K562 (cell line): ENCODE results near the gene ARNT2. TPM values are rescaled to one million over a fixed set of nuclear protein-coding genes. Genes with fewer than 3 reads are reported as not detected.

ENCODE experiments used
- ATAC-seq: fragments of 200-7000 bp; cut with Tn5 transposase; 3 replicates; pipeline ENCODE4 v1.9.1; 2020; ENCODE audit warnings: moderate library complexity
- BruUV-seq: library from RNA; stranded (reverse); fragments of 400-500 nt; replicated peaks from 2 replicates; lab custom pipeline; 2021; lab: Mats Ljungman, UMichigan
- CTCF ChIA-PET: fragments of 300-600 bp; formaldehyde crosslinking; extraction: SDS; loops from one replicate; lab custom pipeline; 2021; ENCODE audit warnings: low intra/inter-chr PET ratio; lab: Yijun Ruan, JAX
- POLR2A ChIA-PET: fragments of 300-600, 350-650 bp; sonication (Branson Sonifier 250); formaldehyde crosslinking; extraction: SDS; loops from one replicate; lab custom pipeline; 2021; ENCODE audit warnings: antibody characterized with exemption, inconsistent platforms; lab: Yijun Ruan, JAX
- DNase-seq, 4 experiments: peaks; one replicate each; pipeline versions ENCODE4 v3.0.0 to v3.0.0-alpha.2; 2011 to 2018; ENCODE audit warnings: low spot score in 3 of 4, mixed read lengths in 3 of 4; ENCODE audit errors: extremely low read depth in 1 of 4
- FAIRE-seq: peaks from 2 replicates; lab custom pipeline; 2011; peaks lifted over from hg19 to GRCh38; lab: Jason Lieb, UNC
- H2AFZ ChIP-seq: 2 replicates; pipeline ENCODE4 v1.6.0; 2011; ENCODE audit warnings: low read depth, low read length, control low read depth, inconsistent platforms
- H3K27ac ChIP-seq: fragments of 200-600 bp; 3 replicates; pipeline ENCODE4 v1.8.0; 2011; ENCODE audit warnings: low read depth, mild to moderate bottlenecking, control low read depth, inconsistent platforms, low read length, moderate library complexity, mixed read lengths; ENCODE audit errors: extremely low read depth
- H3K27me3 ChIP-seq, 2 experiments: fragments of 300-600 bp in 1 of 2; 2 replicates in 1 of 2; 3 replicates in 1 of 2; pipeline versions ENCODE4 v1.6.0 to v1.8.0; 2011; ENCODE audit warnings: inconsistent platforms in 2 of 2, low read length in 2 of 2, mild to moderate bottlenecking in 1 of 2, mixed read lengths in 1 of 2, moderate library complexity in 1 of 2; ENCODE audit not compliant: control insufficient read depth in 2 of 2, insufficient read depth in 2 of 2
- H3K36me3 ChIP-seq: fragments of 300-600 bp; 3 replicates; pipeline ENCODE4 v1.8.0; 2011; ENCODE audit warnings: mild to moderate bottlenecking, low read length, inconsistent platforms; ENCODE audit not compliant: control insufficient read depth, insufficient read depth
- H3K4me1 ChIP-seq, 2 experiments: fragments of 200-600 bp in 1 of 2; replicated peaks in 1 of 2; 2 replicates in 1 of 2; 3 replicates in 1 of 2; pipeline versions ENCODE4 v1.5.1 to v1.8.0; 2011; ENCODE audit warnings: inconsistent platforms in 2 of 2, low read length in 2 of 2, mild to moderate bottlenecking in 1 of 2, mixed read lengths in 1 of 2, moderate library complexity in 1 of 2; ENCODE audit not compliant: control insufficient read depth in 2 of 2, insufficient read depth in 2 of 2
- H3K4me2 ChIP-seq: 2 replicates; pipeline ENCODE4 v1.6.1; 2011; ENCODE audit warnings: low read length, control low read depth, inconsistent platforms, mixed read lengths; ENCODE audit not compliant: insufficient read depth
- H3K4me3 ChIP-seq: fragments of 200-600 bp; sonication (generic), shearing (Covaris generic); 2 replicates; pipeline ENCODE4 v1.5.1; 2016; ENCODE audit warnings: control low read depth, inconsistent platforms
- H3K79me2 ChIP-seq: fragments of 200-600 bp; 3 replicates; pipeline ENCODE4 v1.8.0; 2011; ENCODE audit warnings: low read length, inconsistent platforms; ENCODE audit not compliant: control insufficient read depth, insufficient read depth
- H3K9ac ChIP-seq, 2 experiments: 2 replicates each; pipeline versions ENCODE4 v1.6.0 to v1.6.1; 2011; ENCODE audit warnings: low read depth in 2 of 2, low read length in 2 of 2, control low read depth in 1 of 2, inconsistent platforms in 1 of 2, mild to moderate bottlenecking in 1 of 2, mixed read lengths in 1 of 2; ENCODE audit not compliant: insufficient read depth in 1 of 2
- H3K9me1 ChIP-seq: one replicate; pipeline ENCODE4 v1.6.0; 2011; ENCODE audit warnings: inconsistent platforms, mild to moderate bottlenecking, low read length, moderate library complexity; ENCODE audit not compliant: control insufficient read depth, insufficient read depth
- H3K9me3 ChIP-seq: replicated peaks from 2 replicates; pipeline ENCODE4 v1.5.1; 2011; ENCODE audit warnings: low read depth, low read length, inconsistent platforms; ENCODE audit not compliant: control insufficient read depth, insufficient read depth
- H4K20me1 ChIP-seq: replicated peaks from 2 replicates; pipeline ENCODE4 v1.6.1; 2011; ENCODE audit warnings: low read length, inconsistent platforms, mixed read lengths; ENCODE audit not compliant: control insufficient read depth, insufficient read depth
- MCM5 ChIP-seq: fragments of 450-650 bp; IDR thresholded peaks from 2 replicates; pipeline ENCODE4 v1.6.1; 2016; ENCODE audit warnings: low read depth
- PREB ChIP-seq: sonication (generic); formaldehyde crosslinking; IDR thresholded peaks from 2 replicates; pipeline ENCODE4 v1.8.1; 2023; ENCODE audit warnings: mild to moderate bottlenecking, missing genetic modification reagents
- ZNF655 ChIP-seq: fragments of 250-450 bp; sonication (Bioruptor Pico); IDR thresholded peaks from 2 replicates; pipeline ENCODE4 v1.5.0; 2021
- WGBS: fragments of 100-300 bp; shearing (Covaris generic); methylation state at CpG from one replicate; pipeline ENCODE4 v1.1.6; 2016; ENCODE audit warnings: low coverage, mixed read lengths; ENCODE audit not compliant: insufficient coverage; ENCODE audit errors: missing lambda C conversion rate; 5-methylcytosine and 5-hydroxymethylcytosine counted together
- in situ Hi-C: fragments of 300-500 bp; cut with MboI; formaldehyde crosslinking; loops from 4 replicates; pipeline ENCODE4 v1.15.0; 2018; ENCODE audit warnings: inconsistent platforms, mixed read lengths
- intact Hi-C: fragments of 100-400 bp; cut with micrococcal nuclease; formaldehyde crosslinking; loops from 2 replicates; pipeline ENCODE4 v1.14.2; 2022
- polyA plus RNA-seq, 8 experiments: library from polyadenylated mRNA; depleted of rRNA in 4 of 8; stranded (reverse) in 5 of 8; unstranded in 3 of 8; fragments of >200 nt; fragmentation: Nextera tagmentation in 2 of 8; fragmentation: Illumina TruSeq in 1 of 8; extraction: Ambion mirVana in 2 of 8; extraction: Trizol in 1 of 8; gene quantifications; 2 replicates each; pipeline versions ENCODE4 v1.2.1 to v1.2.3, GENCODE V29; 2011 to 2014; ENCODE audit warnings: inconsistent platforms in 1 of 8, missing spikeins in 1 of 8
- total RNA-seq, 7 experiments: library from RNA; depleted of rRNA in 6 of 7; stranded (reverse); fragments of >200 nt in 6 of 7; fragmentation: Illumina TruSeq in 2 of 7; extraction: Trizol in 2 of 7; gene quantifications; 2 replicates each; pipeline versions ENCODE4 v1.2.1 to v1.2.3, GENCODE V29; 2011 to 2021; ENCODE audit warnings: low replicate concordance in 1 of 7

The ARNT2 gene
- total and polyA plus RNA-seq, 9 of the 15 experiments (the other 6 are each of a cell fraction or from before 2014, with no cell fraction given): 0.01 TPM; not detected in 8

- CTCF ChIA-PET: no interaction called here
These were observed 102.9 kb downstream of the ARNT2 start for GRCh38 chr15:80507131-80507530.

More at GRCh38 chr15:80507131-80507530, 102.9 kb downstream of the ARNT2 start:
- TF ChIP-seq ZNF655 (CRISPR knock-in tag) (no peak), PREB (CRISPR knock-in tag) (no peak), MCM5 (no peak)
- no peaks in the 10 kb centered on the region for H3K9me3 ChIP-seq
- ATAC-seq (no peak), DNase-seq (no peak), FAIRE-seq (no peak)
- in situ Hi-C loops (no loop called here), intact Hi-C loops (no loop called here)
- H3K4me2 ChIP-seq: no peak overlapping the region
- H3K4me1 ChIP-seq: no peaks in the 10 kb centered on the region
- no peak overlapping the region for H3K9ac ChIP-seq
- no peaks in the 10 kb centered on the region; the same call in 1 of the 2 replicates for H4K20me1 ChIP-seq
- BruUV-seq: no TSS peak
- no peak overlapping the region for H2AFZ ChIP-seq
- peaks cover 0 to 44% of the 10 kb centered on the region in 2 experiments; a peak in 3 of 5 replicates for H3K27me3 ChIP-seq
- no peaks in the 10 kb centered on the region for H3K79me2 ChIP-seq
- WGBS: 0% methylated on average over 4 of the region's 5 CpGs
- H3K9me1 ChIP-seq: no peaks in the 10 kb centered on the region
- H3K4me3 ChIP-seq: no peak overlapping the region
- H3K36me3 ChIP-seq: no peaks in the 10 kb centered on the region
- no peak overlapping the region for H3K27ac ChIP-seq
- POLR2A ChIA-PET: no interaction called here
